GM23338 (cell line): ENCODE measurements around the gene COL6A3. TPM values are rescaled to one million over a fixed set of nuclear protein-coding genes. Genes with fewer than 3 reads are reported as not detected.
A peak's percentile ranks its signal among the peaks of the same experiment; 100 is the strongest.

Experiments used
- ATAC-seq: fragments of 200-7000 bp; cut with Tn5 transposase; 3 replicates; pipeline ENCODE4 v1.9.1; 2020
- DNase-seq: peaks from one replicate; pipeline ENCODE4 v3.0.0-alpha.2; 2015; ENCODE audit warnings: low spot score
- H2AFZ ChIP-seq: fragments of 200-600 bp; sonication (generic); 2 replicates; pipeline ENCODE4 v1.8.0; 2016; ENCODE audit warnings: antibody characterized with exemption, mild to moderate bottlenecking, moderate library complexity
- H3F3A ChIP-seq: fragments of 200-600 bp; sonication (generic); replicated peaks from 2 replicates; pipeline ENCODE4 v1.8.0; 2017; ENCODE audit warnings: antibody characterized with exemption, mixed run types, low read depth
- H3K27ac ChIP-seq: fragments of 200-600 bp; sonication (generic); 2 replicates; pipeline ENCODE4 v1.6.1; 2016; ENCODE audit warnings: low read depth
- H3K27me3 ChIP-seq: fragments of 200-600 bp; sonication (generic); 2 replicates; pipeline ENCODE4 v1.8.0; 2016; ENCODE audit warnings: mild to moderate bottlenecking, mixed run types, moderate library complexity; ENCODE audit not compliant: insufficient read depth
- H3K36me3 ChIP-seq: fragments of 200-600 bp; sonication (generic); 2 replicates; pipeline ENCODE4 v1.8.0; 2016; ENCODE audit warnings: mild to moderate bottlenecking; ENCODE audit not compliant: insufficient read depth
- H3K4me1 ChIP-seq: fragments of 200-600 bp; sonication (generic); 2 replicates; pipeline ENCODE4 v1.8.0; 2016; ENCODE audit warnings: mild to moderate bottlenecking, moderate library complexity; ENCODE audit not compliant: insufficient read depth
- H3K4me2 ChIP-seq: fragments of 200-600 bp; sonication (generic); 2 replicates; pipeline ENCODE4 v1.7.1; 2017; ENCODE audit warnings: mixed run types
- H3K4me3 ChIP-seq: fragments of 200-600 bp; sonication (generic); 2 replicates; pipeline ENCODE4 v1.6.1; 2016; ENCODE audit warnings: mixed run types
- H3K79me2 ChIP-seq: fragments of 200-600 bp; sonication (generic); replicated peaks from 2 replicates; pipeline ENCODE4 v1.8.0; 2017; ENCODE audit warnings: mild to moderate bottlenecking; ENCODE audit not compliant: insufficient read depth
- H3K9me2 ChIP-seq: fragments of 200-600 bp; sonication (generic); 2 replicates; pipeline ENCODE4 v1.8.0; 2017; ENCODE audit not compliant: insufficient read depth
- H4K20me1 ChIP-seq: fragments of 200-600 bp; sonication (generic); replicated peaks from 2 replicates; pipeline ENCODE4 v1.8.0; 2017; ENCODE audit warnings: mild to moderate bottlenecking; ENCODE audit not compliant: insufficient read depth
- H3K27ac Mint-ChIP-seq: 2 replicates; pipeline ENCODE4 v1.8.0; 2020; ENCODE audit warnings: inconsistent platforms, mild to moderate bottlenecking, moderate library complexity, mixed read lengths
- H3K27me3 Mint-ChIP-seq: 3 replicates; pipeline ENCODE4 v1.8.0; 2022; ENCODE audit warnings: low read depth, mild to moderate bottlenecking, moderate library complexity, mixed read lengths, inconsistent platforms; ENCODE audit not compliant: insufficient read depth, poor library complexity
- H3K36me3 Mint-ChIP-seq: 3 replicates; pipeline ENCODE4 v1.8.0; 2021; ENCODE audit warnings: low read depth, mild to moderate bottlenecking, inconsistent platforms, moderate library complexity, mixed read lengths
- H3K4me1 Mint-ChIP-seq: 3 replicates; pipeline ENCODE4 v1.8.0; 2020; ENCODE audit warnings: mild to moderate bottlenecking, inconsistent platforms, mixed read lengths
- H3K4me3 Mint-ChIP-seq: 3 replicates; pipeline ENCODE4 v1.8.0; 2021; ENCODE audit warnings: moderate library complexity, mild to moderate bottlenecking, inconsistent platforms, mixed read lengths
- H3K9me3 Mint-ChIP-seq: 3 replicates; pipeline ENCODE4 v1.8.0; 2020; ENCODE audit warnings: moderate library complexity, mild to moderate bottlenecking, inconsistent platforms, mixed read lengths
- CREB1 ChIP-seq: fragments of 250-450 bp; sonication (Bioruptor Pico); IDR thresholded peaks from 2 replicates; pipeline ENCODE4 v1.5.0; 2020; ENCODE audit warnings: low read depth, mild to moderate bottlenecking, moderate library complexity
- CTCF ChIP-seq, 2 experiments: fragments of 200-600 bp in 1 of 2; sonication (generic) in 1 of 2; conservative IDR thresholded peaks; 2 replicates each; pipeline versions ENCODE4 v1.5.1 to v1.6.1; 2016 to 2017; ENCODE audit warnings: antibody characterized with exemption in 2 of 2, low read depth in 2 of 2, mild to moderate bottlenecking in 2 of 2, moderate library complexity in 1 of 2
- ETS1 ChIP-seq: IDR thresholded peaks from 2 replicates; pipeline ENCODE4 v1.6.1; 2016; ENCODE audit warnings: antibody characterized with exemption
- EZH2 ChIP-seq: fragments of 200-600 bp; sonication (generic); IDR thresholded peaks from one replicate; pipeline ENCODE4 v1.8.0; 2017; ENCODE audit warnings: antibody characterized with exemption, mild to moderate bottlenecking, low read depth; ENCODE audit not compliant: unreplicated experiment
- EZH2phosphoT487 ChIP-seq: fragments of 200-600 bp; sonication (generic); IDR thresholded peaks from one replicate; pipeline ENCODE4 v1.8.1; 2018; ENCODE audit warnings: antibody characterized with exemption; ENCODE audit not compliant: unreplicated experiment
- JUNB ChIP-seq: IDR thresholded peaks from one replicate; pipeline ENCODE4 v1.6.1; 2016; ENCODE audit warnings: antibody characterized with exemption; ENCODE audit not compliant: unreplicated experiment
- NANOG ChIP-seq: IDR thresholded peaks from 2 replicates; pipeline ENCODE4 v1.6.1; 2016; ENCODE audit warnings: antibody characterized with exemption, borderline replicate concordance
- REST ChIP-seq: IDR thresholded peaks from one replicate; pipeline ENCODE4 v1.6.1; 2018; ENCODE audit warnings: antibody characterized with exemption; ENCODE audit not compliant: unreplicated experiment
- ZNF114 ChIP-seq: fragments of 250-450 bp; sonication (Bioruptor Pico); IDR thresholded peaks from 2 replicates; pipeline ENCODE4 v1.5.0; 2020; ENCODE audit warnings: mild to moderate bottlenecking, moderate library complexity
- ZNF331 ChIP-seq: fragments of 250-450 bp; sonication (Bioruptor Pico); IDR thresholded peaks from 2 replicates; pipeline ENCODE4 v1.5.0; 2020; ENCODE audit warnings: low read depth, mild to moderate bottlenecking, moderate library complexity
- polyA plus RNA-seq: library from polyadenylated mRNA; unstranded; fragments of >200 nt; fragmentation: Nextera tagmentation; extraction: Ambion mirVana; gene quantifications from 2 replicates; pipeline ENCODE4 v1.2.1, GENCODE V29; 2016
- total RNA-seq: library from RNA; depleted of rRNA; stranded (reverse); fragments of >200 nt; shearing (Covaris generic); gene quantifications from 2 replicates; pipeline ENCODE4 v1.2.3, GENCODE V29; 2014

COL6A3 gene
- total and polyA plus RNA-seq, 2 experiments from 2014 or later = 1.2 to 7.3 TPM

- TF ChIP-seq ZNF331 (CRISPR knock-in tag) (no peak), NANOG (no peak), ZNF114 (no peak), CREB1 (CRISPR knock-in tag) (no peak), EZH2phosphoT487 (no peak), EZH2 (no peak), CTCF (conservative IDR thresholded peaks at IDR 0.05; ENCODE audit: low read depth in 2 of 2) (no peak), REST (no peak)
These were observed 105.0 kb downstream of the COL6A3 start (continued) for GRCh38 chr2:237309011-237309410.

- Histone ChIP-seq H3K4me2 (no peak overlapping the region), H2AFZ (peak overlapping the region; percentile 7; the same call in 1 of the 2 replicates), H3K79me2 (no peaks in the 10 kb centered on the region), H3K27ac (no peak overlapping the region), H3K36me3 (no peaks in the 10 kb centered on the region), H3K4me3 (no peak overlapping the region), H3K27me3 (no peaks in the 10 kb centered on the region), H3F3A (no peaks in the 10 kb centered on the region), H4K20me1 (no peaks in the 10 kb centered on the region), H3K9me2 (0 out of 2 replicates have a peak, but pooled peaks cover 7% of the 10 kb centered on the region), H3K4me1 (no peaks in the 10 kb centered on the region)
- Mint-ChIP-seq H3K4me3 (no peak overlapping the region), H3K9me3 (peaks cover 23% of the 10 kb centered on the region), H3K4me1 (no peaks in the 10 kb centered on the region; the same call in 2 of the 3 replicates), H3K27ac (no peak overlapping the region), H3K36me3 (peaks cover 13% of the 10 kb centered on the region), H3K27me3 (peaks cover under 1% of the 10 kb centered on the region)
- no peak for TF ChIP-seq CREB1 (CRISPR knock-in tag)
- no peak for TF ChIP-seq ETS1
- TF ChIP-seq JUNB = no peak
- TF ChIP-seq ZNF331 (CRISPR knock-in tag) = no peak
- TF ChIP-seq CTCF (conservative IDR thresholded peaks at IDR 0.05; ENCODE audit: low read depth in 2 of 2) = no peak
- ATAC-seq (no peak), DNase-seq (no peak)
These were observed 106.5 kb downstream of the COL6A3 start for GRCh38 chr2:237307474-237307873.
